NCI-H510A (cell line): ENCODE measurements around the gene COX8C.
"Not testable (repeated sequence)": the region's sequence is repeated elsewhere in the genome, so short reads cannot be mapped to it uniquely, and the experiment has no call there.

Experiments
- DNase-seq: peaks from one replicate; lab custom pipeline; 2025; lab: John Stamatoyannopoulos, UW

The COX8C gene

DNA sequence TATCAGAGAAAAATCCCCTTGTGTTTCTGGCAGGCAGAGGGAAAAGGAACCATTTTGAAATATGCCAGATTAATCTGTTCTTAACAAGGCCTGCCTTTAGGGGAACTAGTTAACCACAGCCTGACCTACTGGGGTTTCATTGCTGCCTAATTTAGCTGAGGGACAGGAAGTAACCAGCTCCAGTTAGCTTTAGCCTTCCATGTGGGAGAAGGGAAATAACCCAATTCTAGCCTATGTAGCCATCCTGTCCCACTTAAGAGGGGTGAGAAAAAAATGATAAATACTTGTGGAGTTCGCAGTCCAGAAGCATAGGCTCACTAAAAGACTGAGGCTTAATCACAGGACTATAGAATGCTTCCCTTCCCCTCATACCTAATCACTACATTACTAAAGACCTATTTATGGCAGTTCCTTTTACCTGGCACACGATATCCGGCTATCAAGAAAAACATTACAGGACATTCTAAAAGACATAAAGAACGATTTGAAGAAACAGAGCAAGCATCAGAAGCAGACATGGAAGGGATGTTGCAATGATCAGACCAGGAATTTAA, 22.8 kb downstream of the COX8C start:
- no peak for DNase-seq

DNA sequence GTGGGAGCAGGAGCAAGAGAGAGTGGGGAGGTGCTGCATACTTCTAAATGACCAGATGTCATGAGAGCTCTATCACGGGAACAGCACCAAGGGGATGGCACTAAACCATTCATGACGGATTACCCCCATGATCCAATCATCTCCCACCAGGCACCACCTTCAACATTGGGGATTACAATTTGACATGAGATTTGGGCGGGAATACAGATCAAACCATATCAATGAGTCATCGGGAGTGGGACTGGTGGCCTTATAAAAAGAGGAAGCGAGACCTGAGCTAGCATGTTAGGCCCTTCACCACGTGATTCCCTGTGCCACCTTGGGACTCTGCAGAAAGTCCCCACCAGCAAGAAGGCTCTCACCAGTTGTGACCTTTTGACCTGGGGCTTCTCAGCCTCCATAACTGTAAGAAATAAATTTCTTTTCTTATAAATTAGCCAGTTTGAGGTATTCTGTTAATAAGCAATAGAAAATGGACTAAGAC, 28.7 kb downstream of the COX8C start:
- DNase-seq: no peak

DNA sequence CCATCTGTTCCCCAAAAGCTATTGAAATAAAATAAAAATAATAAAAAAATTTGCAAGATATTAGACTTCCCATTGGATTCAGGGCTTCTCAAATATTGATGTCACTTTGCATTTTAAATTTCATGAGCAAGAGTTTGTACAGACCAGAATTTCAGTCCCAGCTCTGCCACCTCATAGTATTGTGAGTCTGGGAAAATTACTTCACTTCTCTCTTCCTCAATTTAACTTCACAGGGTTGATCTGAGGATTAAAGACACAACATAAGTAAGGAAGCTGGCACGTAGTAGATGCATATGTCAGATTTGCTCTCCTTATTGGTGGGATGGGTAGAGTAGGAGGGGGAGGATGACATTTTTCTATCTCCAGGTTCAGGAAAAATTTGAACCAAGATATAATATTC, 32.8 kb downstream of the COX8C start:
- no peak for DNase-seq

DNA sequence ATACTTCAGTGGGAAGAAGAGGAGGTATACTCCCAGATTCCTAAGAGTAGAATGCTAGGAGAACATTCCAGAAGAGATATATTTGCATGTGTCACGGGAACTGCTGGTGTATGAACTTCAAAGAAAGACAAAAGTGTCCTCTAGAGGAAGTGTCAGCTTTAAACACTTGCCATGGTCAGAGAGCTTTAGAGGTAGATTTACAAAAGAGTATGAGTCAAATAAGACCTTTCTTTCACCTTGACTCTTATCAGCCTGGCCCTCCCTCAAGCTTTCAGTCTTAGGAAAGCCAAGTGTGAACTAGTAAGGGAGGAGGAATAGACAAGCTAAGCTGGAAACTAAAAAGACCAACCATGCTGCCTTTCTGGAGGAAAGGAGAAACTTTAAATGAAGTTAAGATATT, 34.7 kb downstream of the COX8C start:
- no peak for DNase-seq

- DNase-seq: not testable (repeated sequence)
Observed at GRCh38 chr14:93384256-93384655, 37.3 kb downstream of the COX8C start.

DNA sequence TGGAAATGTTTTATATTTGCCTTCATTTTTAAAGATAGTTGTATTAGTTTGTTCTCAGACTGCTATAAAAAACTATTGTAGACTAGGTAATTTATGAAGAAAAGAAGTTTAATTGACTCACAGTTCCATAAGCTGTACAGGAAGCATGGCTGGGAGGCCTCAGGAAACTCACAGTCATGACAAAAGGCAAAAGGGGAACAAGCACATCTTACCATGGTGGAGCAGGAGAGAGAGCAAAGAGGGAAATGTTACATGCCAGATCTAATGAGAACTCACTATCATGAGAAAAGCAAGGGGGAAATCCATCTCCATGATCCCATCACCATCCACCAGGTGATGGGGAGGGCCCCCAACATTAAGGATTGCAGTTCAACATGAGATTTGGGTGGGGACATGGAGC, 48.2 kb downstream of the COX8C start:
- no peak for DNase-seq

DNA sequence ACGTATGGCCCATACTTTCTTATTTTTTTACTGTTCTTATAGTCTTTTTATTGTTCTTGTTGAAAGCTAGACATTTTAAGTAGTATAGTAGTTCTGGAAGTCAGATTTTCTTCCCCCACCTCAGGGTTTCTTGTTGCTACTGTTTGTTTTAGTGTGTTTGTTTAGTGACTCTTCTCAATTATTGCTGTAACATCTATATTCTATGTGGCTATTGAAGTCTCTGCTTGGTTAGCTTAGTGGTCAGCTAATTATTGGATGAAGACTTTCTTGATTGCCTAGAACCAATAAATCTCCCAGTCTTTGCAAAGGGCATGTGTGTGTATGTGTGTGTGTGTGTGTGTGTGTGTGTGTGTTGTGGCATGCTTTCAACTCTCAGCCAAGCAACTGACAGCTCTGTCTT, 49.5 kb downstream of the COX8C start:
- no peak for DNase-seq
